Colon (tissue), 2 donors: ENCODE results near the gene C3.
"Not testable (repeated sequence)": the region's sequence is repeated elsewhere in the genome, so short reads cannot be mapped to it uniquely, and the experiment has no call there.

Source experiments
- FAIRE-seq: peaks from 2 replicates; lab custom pipeline; 2012; peaks lifted over from hg19 to GRCh38; lab: Jason Lieb, UNC
- donor health status: control.
- donor health status: control.

C3 gene

GRCh38 chr19:6720369-6721137 is at the start of gene C3:
TSS of gene C3 (minus strand) at chr19:6720650. CDS start at chr19:6720589, 61 bp downstream.
- no peak for FAIRE-seq

GRCh38 chr19:6769006-6769619 is 48.7 kb upstream of the C3 start:
- no peak for FAIRE-seq

DNA sequence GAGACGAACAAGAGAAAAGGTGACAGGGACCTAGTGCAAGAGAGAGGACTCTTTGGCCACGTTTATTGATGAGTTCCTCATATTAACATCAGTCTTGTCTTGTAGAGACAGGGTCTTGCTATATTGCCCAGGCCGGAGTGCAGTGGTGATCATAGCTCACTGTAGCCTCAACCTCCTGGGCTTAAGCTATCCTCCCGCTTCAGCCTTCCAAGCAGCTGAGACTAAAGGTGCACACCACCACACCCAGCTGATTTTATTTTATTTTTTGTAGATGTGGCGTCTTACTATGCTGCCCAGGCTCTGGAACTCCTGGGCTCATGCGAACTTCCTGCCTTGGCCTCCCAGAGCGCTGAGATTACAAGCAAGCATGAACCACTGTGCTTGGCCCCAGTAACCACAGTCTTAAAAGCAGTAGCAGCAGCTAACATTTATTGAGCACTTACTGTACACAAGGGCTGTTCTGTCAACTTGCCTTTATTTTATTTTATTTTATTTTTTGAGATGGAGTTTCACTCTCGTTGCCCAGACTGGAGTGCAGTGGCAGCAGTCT is 47.9 kb upstream of the C3 start:
- no peak for FAIRE-seq

DNA sequence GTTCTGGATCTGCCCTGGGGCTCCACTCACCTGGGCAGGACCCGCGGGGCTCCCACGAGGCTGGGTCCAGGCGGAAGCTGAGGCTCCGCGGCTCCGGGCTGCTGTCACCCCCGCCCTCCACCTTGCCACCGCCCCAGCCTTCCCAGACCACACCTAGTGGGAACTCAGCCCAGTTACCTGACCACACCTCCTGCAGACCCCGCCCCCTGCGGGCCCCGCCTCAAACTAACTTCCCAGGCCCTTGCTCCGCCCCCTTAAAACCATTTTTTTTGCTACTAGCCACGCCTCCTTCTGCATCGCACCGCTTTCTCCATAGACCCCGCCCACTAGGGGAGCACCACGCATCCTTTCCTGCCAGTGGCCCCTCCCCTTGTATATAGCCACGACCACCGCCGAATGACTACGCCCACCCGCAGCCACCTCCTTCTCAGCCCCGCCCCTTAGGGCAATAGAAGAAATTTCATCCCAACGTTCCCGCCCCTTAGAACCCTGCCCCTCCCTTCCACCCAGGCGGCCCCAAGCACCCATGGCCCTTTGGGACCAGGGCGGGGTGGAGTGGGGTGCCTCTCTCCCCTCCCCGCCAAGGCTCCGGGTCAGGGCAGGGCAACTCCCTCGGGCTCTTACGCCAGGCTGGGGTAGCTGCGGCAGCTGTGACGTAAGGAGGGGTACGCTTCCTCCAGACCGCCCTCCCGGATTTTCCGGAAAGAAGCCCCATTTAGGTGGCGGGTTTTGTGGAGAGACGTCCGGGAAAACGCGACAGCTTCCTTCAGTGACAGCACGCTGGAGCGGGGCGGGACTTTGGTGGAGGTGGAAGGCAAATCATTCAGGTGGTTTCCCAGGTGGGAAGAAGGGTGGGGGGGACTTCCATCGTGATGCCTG is 47.1 kb upstream of the C3 start, which contains the start of gene SH2D3A:
TSS of gene SH2D3A (minus strand) at position 79 of the 879 bp plus-strand sequence. CDS start 3,687 bp downstream, outside the sequence.
- no peak for FAIRE-seq

DNA sequence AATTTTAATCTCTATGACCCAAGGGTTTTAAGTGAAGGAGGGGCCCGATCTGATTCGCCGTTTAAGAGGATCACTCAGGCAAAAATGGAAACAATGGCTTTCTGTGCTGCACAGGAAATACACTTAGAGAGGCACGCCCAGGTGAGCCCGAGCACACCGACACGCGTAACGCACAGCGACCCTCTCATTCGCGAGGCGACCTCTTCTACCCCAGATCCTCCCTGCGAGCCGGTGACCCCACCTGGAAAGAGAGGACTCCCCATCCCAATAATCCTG is 46.6 kb upstream of the C3 start:
- no peak for FAIRE-seq

- no peak for FAIRE-seq
Observed at GRCh38 chr19:6766357-6767080, 46.1 kb upstream of the C3 start.

DNA sequence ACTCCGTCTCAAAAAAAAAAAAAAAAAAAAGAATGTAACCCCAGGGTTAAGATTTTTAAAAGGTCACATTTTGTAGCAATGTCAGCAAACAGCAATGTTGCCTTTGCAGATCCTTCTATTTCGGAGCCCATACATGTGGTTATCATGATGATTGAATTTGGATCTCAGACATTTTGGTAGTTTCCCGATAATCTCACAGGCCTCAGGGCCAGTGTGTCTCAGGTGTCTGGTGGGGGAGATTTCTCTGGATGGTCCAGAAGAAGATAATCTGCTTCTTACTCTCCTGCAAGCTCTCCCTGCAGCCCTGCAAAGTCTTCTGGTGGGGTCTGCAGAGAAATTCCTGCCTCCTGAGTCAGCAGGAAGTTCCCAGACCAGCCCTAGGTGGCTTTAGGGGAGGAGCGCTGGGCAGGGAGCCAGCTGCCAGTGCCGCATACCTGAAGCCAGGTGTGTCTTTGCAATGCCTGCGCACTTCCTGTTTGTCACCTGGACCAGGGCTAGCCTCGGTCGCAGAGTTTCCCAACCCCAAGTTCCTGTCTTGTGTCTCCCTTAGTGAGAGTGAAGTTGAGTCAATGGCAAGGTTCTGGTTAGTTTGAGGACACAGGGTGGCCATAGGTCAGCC is 45.4 kb upstream of the C3 start:
- FAIRE-seq = no peak

- FAIRE-seq = not testable (repeated sequence)
Observed at GRCh38 chr19:6762253-6762797, 41.9 kb upstream of the C3 start.

DNA sequence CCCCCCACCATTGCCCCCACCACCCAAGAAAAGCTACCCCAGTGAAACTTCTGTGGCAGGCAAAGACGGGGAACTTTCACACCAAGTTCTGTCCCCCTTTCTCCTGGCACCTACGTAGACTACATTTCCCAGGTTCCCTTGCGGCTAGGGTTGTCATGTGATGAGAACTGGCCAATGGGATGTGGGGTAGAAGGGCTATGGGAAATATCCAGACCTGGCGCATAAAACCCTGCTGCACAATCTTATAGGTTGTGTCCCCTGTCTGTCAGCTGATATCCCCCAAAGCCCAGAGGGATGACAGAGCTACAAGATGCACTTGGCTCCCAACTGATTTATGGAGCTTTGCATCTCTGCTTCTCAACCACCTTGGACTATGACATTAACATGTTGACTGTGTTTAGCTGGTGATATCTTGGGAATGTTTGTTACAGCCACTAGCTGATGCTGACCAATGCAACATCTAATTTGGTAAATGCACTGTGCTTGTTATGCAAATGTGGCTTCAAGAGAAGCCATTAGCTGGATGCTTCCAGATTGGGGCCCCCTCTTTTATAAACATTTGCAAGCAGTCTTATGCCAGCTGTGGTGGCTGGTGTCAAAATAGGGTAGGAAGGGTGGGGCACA is 40.7 kb upstream of the C3 start:
- FAIRE-seq = no peak

GRCh38 chr19:6760606-6761005 is 40.2 kb upstream of the C3 start:
- no peak for FAIRE-seq

DNA sequence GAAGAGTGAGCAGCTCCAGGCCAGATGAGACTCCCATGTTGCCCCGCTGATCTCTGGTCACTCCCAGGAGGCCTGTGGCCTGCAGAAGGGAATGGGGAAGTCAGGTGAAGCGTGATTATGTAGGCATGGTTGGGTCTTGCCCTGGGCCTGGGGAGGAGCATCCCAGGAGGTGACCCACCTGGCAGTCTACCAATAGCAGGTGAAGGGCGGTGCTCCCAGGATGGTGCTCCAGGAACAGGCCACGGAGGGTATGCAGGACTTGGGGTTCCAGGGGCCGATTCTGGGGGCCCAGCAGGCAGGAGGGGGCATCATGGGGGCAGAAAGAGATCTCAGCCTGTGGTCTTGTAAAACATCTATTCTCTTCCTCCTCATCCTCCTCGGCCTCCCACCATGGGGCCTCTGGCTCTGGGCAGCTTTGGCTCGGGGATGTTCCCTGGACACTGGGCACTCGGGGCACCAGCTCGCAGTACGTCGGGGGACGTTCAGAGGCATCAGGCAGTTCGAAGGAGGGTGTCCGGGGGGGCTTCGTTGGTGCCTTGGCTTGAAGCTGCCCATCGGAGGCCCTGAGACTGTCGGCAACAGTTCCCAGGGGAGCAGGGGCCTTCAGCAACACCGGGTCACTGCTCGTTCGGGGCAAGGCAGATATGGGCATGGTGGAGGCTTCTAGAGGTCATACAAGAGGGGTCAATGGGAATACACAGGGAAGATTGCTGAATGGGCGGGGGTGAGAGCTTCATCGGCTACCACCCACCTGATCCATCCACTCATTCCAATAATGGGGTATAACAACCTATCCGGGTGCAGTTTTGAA is 34.4 kb upstream of the C3 start:
- no peak for FAIRE-seq

DNA sequence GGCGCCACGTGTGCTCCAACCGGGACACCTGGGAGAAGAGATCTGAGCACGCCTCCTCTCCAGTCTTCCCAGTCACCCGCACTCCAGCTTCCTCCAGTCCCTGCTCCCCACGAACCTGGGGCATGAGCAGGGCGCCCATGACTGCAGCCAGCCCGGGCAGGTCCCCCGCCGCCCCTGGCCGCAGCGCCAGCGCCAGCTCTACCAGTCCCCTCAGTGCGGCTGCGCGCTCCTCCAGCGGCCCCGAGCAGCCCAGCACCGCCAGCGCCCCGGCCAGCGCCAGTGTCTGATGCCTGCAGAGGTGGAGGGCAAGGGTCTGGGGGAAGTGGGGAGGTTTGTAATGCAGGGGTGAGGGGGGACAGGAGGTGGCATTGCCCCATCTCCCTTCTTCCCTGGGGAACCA is 33.7 kb upstream of the C3 start:
- no peak for FAIRE-seq

GRCh38 chr19:6753178-6754031 is 33.0 kb upstream of the C3 start:
- no peak for FAIRE-seq

GRCh38 chr19:6752256-6753177 is 32.1 kb upstream of the C3 start:
- FAIRE-seq = no peak

- no peak for FAIRE-seq
Observed at GRCh38 chr19:6751189-6751588, 30.7 kb upstream of the C3 start.

- no peak for FAIRE-seq
Observed at GRCh38 chr19:6750062-6750461, 29.6 kb upstream of the C3 start.

DNA sequence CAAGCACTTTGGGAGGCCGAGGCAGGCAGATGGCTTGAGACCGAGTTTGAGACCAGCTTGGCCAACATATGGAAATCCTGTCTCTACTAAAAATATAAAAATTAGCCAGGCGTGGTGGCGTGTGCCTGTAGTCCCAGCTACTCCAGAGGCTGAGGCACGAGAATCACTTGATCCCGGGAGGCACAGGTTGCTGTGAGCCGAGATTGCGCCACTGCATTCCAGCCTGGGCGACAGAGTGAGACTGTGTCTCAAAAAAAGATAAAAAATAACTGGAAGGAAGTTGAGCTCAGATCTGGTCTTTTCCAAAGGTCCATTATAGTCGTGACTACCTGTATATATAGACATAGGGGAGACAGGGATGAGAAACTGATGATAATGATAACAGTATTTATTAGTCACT is 28.1 kb upstream of the C3 start:
- not testable (repeated sequence) for FAIRE-seq

DNA sequence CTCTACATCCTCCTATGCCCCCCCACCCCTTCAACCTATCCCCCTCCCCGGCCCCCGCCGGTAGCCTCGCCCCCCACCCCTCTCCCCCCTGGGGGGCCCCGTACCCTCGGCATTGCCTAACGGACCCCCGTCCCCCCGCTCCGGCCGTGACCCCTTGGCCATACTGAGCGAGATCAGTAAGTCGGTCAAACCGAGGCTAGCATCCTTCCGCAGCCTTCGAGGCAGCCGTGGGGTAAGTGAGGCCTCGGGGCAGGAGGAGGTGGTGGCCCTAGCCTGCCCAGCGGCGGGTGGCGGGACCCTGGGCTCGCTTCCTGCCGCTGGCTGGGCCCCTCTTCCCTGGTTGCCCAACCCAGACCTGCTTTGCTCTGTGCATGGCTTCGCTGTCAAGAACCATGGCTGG is 25.5 kb upstream of the C3 start:
- no peak for FAIRE-seq
